Kidney epithelial cell (primary cell): ENCODE measurements around the gene DOCK9. TPM values are rescaled to one million over a fixed set of nuclear protein-coding genes. Genes with fewer than 3 reads are reported as not detected.

ENCODE experiments used
- DNase-seq: peaks from one replicate; pipeline ENCODE4 v3.0.0-alpha.2; 2010; ENCODE audit warnings: low read depth
- H3K27me3 ChIP-seq: 2 replicates; pipeline ENCODE4 v1.6.0; 2011; ENCODE audit warnings: low read length; ENCODE audit not compliant: control insufficient read depth, insufficient read depth
- H3K36me3 ChIP-seq: 2 replicates; pipeline ENCODE4 v1.5.1; 2011; ENCODE audit warnings: low read length; ENCODE audit not compliant: control insufficient read depth, insufficient read depth
- H3K4me3 ChIP-seq: 2 replicates; pipeline ENCODE4 v1.5.1; 2011; ENCODE audit warnings: low read depth, mild to moderate bottlenecking, control low read depth, low read length
- total RNA-seq: library from RNA; depleted of rRNA; stranded (reverse); fragments of >200 nt; gene quantifications from 2 replicates; pipeline ENCODE4 v1.2.3, GENCODE V29; 2015
- TF ChIP-seq, protein P1 (sequence below): IDR thresholded peaks from 2 replicates; pipeline ENCODE4 v1.5.1; 2011; ENCODE audit warnings: mild to moderate bottlenecking, moderate library complexity, low read length, control low read depth, inconsistent platforms; ENCODE audit not compliant: insufficient read depth, poor library complexity, severe bottlenecking

The DOCK9 gene
- total RNA-seq, 1 donor from 2014 or later, result 226 TPM

DNA sequence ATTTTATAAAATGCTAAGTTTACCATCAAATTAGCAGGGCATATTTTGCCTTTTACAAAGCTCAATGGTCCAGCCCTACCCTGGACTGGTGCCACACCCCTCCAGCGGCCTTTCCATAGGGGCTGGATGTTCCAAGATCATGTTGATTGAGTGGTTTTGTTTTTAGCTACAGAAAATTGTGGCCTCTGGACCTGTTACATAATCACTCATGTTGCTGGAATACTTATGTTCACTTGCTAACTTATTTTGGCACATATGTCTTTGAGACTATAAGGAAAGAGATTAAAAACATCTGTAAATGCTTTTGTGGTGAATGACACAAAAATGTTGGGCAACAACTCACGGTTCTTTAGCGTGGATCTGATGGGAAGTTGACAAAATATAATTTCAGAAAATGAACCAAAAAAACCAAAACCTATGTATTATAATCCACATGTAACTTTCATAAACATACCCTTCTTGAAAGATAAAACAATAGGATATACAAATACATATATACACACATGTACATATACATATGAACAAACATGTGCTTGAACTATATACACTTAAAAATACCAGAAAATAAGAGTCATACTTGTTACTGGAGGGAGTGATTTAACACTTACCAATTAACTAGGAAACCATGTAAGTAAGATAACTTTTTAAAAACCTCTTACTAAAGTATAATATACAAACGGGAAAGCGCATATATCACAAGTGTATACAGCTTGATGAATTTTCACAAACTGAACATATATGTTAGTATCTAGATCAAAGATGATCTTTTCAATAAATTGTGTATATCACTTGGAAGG, 178.8 kb downstream of the DOCK9 start:
- peaks cover 6% of the 10 kb centered on the region for H3K36me3 ChIP-seq
- TF ChIP-seq, protein P1, sequence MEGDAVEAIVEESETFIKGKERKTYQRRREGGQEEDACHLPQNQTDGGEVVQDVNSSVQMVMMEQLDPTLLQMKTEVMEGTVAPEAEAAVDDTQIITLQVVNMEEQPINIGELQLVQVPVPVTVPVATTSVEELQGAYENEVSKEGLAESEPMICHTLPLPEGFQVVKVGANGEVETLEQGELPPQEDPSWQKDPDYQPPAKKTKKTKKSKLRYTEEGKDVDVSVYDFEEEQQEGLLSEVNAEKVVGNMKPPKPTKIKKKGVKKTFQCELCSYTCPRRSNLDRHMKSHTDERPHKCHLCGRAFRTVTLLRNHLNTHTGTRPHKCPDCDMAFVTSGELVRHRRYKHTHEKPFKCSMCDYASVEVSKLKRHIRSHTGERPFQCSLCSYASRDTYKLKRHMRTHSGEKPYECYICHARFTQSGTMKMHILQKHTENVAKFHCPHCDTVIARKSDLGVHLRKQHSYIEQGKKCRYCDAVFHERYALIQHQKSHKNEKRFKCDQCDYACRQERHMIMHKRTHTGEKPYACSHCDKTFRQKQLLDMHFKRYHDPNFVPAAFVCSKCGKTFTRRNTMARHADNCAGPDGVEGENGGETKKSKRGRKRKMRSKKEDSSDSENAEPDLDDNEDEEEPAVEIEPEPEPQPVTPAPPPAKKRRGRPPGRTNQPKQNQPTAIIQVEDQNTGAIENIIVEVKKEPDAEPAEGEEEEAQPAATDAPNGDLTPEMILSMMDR, result no peak
- no peak for DNase-seq
- no peaks in the 10 kb centered on the region for H3K27me3 ChIP-seq
- no peak overlapping the region for H3K4me3 ChIP-seq

DNA sequence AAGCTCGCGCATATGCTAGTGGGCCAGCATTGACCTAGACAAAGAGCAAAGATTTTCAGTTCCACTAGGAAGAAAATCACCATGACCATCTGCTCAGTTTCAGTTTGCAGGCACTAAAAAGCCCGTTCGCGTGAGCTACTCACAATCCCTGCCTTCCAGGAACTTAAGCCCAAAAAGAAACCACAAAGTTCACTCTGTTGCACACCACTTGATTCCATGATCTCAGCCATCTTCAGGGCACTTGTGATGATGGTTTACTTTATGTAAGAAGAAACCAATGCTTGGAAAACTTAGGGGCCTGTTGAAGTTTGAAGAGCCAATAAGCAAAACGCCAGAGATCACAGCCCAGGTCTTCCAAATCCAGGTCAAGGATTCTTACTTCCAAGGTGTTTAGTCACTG, 180.4 kb downstream of the DOCK9 start:
- TF ChIP-seq, protein P1, result no peak
- no peaks in the 10 kb centered on the region for H3K27me3 ChIP-seq
- no peak overlapping the region for H3K4me3 ChIP-seq
- H3K36me3 ChIP-seq, result peaks cover 6% of the 10 kb centered on the region
- DNase-seq, result no peak

DNA sequence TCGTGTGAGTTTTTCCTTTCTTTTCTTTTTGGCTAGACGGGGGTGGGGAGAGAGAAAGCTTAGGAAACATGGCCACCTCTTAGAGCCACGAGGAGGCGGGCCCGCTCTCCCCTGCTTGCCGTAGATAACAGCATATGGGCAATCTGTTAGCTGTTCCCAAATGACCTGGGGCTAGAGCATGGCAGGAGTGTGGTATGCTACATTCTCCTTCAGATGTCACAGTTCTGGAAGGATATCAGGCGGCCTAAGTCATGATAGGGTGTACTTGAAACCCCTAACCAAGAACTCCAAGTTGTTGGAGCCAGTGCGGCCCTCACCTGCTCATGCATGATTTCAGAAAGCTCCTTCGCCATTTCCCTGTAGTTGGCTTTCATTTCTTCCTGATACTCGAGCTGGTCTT, 181.1 kb downstream of the DOCK9 start:
- TF ChIP-seq, protein P1, result no peak
- DNase-seq, result no peak
- Histone ChIP-seq H3K27me3 (no peaks in the 10 kb centered on the region), H3K36me3 (peaks cover 6% of the 10 kb centered on the region), H3K4me3 (no peak overlapping the region)

DNA sequence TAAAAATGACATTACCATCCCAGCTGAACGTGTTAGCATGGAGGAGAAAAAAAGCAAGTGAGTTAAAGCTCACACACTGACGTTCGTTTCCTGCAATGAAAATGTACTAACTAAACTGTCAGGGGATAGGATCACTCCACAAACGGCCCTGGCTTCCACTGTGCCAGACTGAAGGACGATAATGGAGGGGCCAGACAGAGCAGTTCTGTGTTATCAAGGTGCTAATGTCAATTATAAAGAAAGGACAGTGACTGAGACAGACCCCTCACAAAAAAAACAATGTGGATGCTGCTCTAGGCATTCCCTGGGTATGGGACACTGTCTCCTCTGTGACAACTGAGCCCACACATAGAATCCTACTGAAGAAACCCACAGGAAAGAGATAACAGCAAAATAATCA, 181.7 kb downstream of the DOCK9 start:
- Histone ChIP-seq H3K36me3 (peaks cover 6% of the 10 kb centered on the region), H3K4me3 (no peak overlapping the region), H3K27me3 (no peaks in the 10 kb centered on the region)
- DNase-seq, result no peak
- TF ChIP-seq, protein P1, result no peak

DNA sequence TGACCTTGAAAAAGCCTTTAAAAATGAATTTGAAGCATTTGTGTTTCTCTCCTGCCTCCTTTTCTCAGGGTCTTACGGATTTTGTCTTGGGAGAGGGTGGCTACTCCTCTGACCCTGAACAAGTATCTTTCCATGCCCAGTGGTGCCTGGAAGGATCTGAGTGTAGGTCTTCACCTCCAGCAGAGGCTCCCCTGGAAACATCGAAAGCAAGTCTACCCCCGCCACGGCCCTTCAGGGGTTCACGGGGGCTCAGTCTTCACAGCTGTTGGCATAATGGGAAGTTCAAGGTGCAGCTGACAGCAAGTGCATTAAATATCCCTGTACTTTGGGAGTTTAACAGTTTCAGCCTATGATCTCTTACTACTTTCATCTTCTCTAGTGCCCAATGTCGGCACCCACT, 182.6 kb downstream of the DOCK9 start:
- Histone ChIP-seq H3K4me3 (no peak overlapping the region), H3K27me3 (no peaks in the 10 kb centered on the region), H3K36me3 (peaks cover 6% of the 10 kb centered on the region)
- TF ChIP-seq, protein P1, result no peak
- no peak for DNase-seq

DNA sequence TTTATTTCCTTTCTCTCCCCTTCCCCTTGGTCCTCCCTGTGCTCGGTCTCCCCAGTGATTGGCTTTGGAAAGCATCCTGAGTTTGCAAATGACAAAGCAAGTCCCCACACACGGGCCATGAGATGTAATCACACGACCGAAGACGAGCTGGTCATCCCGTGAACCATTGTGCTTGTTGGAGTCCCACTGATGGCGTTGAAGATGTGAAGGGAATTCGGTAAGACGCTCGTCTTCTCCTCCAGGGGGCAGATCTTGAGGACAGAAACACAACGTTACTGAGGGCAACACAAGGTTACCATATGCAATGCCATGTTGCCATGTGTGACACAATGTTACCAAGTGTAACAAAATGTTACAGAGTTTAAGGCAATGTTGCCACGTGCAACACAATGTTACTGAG, 183.4 kb downstream of the DOCK9 start:
- Histone ChIP-seq H3K27me3 (no peaks in the 10 kb centered on the region), H3K36me3 (peaks cover 4% of the 10 kb centered on the region), H3K4me3 (no peak overlapping the region)
- TF ChIP-seq, protein P1, result no peak
- DNase-seq, result no peak
